Measurements from ENCODE around the gene GPC6. TPM values are rescaled to one million over a fixed set of nuclear protein-coding genes. Genes with fewer than 3 reads are reported as not detected.

Gene GPC6
- total and polyA plus RNA-seq, 2 experiments from 2014 or later, result 14.4 to 20.8 TPM

- Histone ChIP-seq H4K20me1 (ENCODE audit: insufficient read depth) (no peaks in the 10 kb centered on the region), H3K4me2 (ENCODE audit: unreplicated experiment) (no peak overlapping the region), H3K36me3 (ENCODE audit: low read depth) (no peaks in the 10 kb centered on the region), H3K9ac (no peak overlapping the region), H3K27me3 (replicated peaks; ENCODE audit: insufficient read depth) (no peaks in the 10 kb centered on the region), H3F3A (ENCODE audit: insufficient read depth) (no peaks in the 10 kb centered on the region), H3K27ac (no peak overlapping the region), H3K9me2 (ENCODE audit: insufficient read depth) (no peaks in the 10 kb centered on the region), H3K4me3 (no peak overlapping the region), H3K4me1 (ENCODE audit: insufficient read depth) (no peaks in the 10 kb centered on the region; the same call in 1 of the 2 replicates), H3K9me3 (ENCODE audit: low read depth) (no peaks in the 10 kb centered on the region), H3K79me2 (ENCODE audit: insufficient read depth) (no peaks in the 10 kb centered on the region), H2AFZ (no peak overlapping the region)
- in situ Hi-C loops (cut with MboI), result no loop called here
- TF ChIP-seq EZH2phosphoT487 (IDR thresholded peaks at IDR 0.05; ENCODE audit: insufficient read depth, low read depth) (no peak), EZH2 (IDR thresholded peaks at IDR 0.05; ENCODE audit: insufficient read depth, poor library complexity, severe bottlenecking) (no peak)
- WGBS, 2 experiments (ENCODE audit: low coverage in 1 of 2, low lambda C conversion rate in 2 of 2, missing lambda C conversion rate in 2 of 2), result 60 to 71% methylated on average over 2 of the region's 2 CpGs
- DNase-seq, result no peak
Measured at GRCh38 chr13:93975242-93975641, 748.6 kb downstream of the GPC6 start.

DNA sequence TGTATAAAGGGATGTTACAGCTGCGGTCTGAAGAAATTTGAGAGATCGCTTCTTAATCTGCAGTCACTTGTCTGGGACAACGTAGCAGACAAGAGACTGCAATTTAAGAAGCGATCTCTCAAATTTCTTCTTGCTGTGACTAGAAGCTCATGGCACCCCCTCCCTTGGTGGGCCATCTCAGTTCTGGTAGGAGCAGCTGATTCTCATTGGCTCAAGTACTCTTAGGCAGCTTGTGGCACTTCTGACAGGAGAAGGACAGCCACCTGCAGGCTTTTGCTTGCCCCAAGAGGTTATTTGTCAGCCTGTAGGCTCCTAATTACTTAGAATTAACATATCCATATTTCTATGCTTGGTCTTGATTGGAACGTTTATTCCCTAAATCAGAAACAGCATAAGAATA, 749.9 kb downstream of the GPC6 start:
- Histone ChIP-seq H3K4me2 (ENCODE audit: unreplicated experiment) (no peak overlapping the region), H3K9ac (no peak overlapping the region), H4K20me1 (ENCODE audit: insufficient read depth) (no peaks in the 10 kb centered on the region), H3K9me2 (ENCODE audit: insufficient read depth) (no peaks in the 10 kb centered on the region), H3K9me3 (ENCODE audit: low read depth) (no peaks in the 10 kb centered on the region), H3K79me2 (ENCODE audit: insufficient read depth) (no peaks in the 10 kb centered on the region), H2AFZ (no peak overlapping the region), H3K4me3 (no peak overlapping the region), H3K4me1 (ENCODE audit: insufficient read depth) (no peaks in the 10 kb centered on the region; the same call in 1 of the 2 replicates), H3F3A (ENCODE audit: insufficient read depth) (no peaks in the 10 kb centered on the region), H3K27me3 (replicated peaks; ENCODE audit: insufficient read depth) (no peaks in the 10 kb centered on the region), H3K36me3 (ENCODE audit: low read depth) (no peaks in the 10 kb centered on the region), H3K27ac (no peak overlapping the region)
- TF ChIP-seq EZH2phosphoT487 (IDR thresholded peaks at IDR 0.05; ENCODE audit: insufficient read depth, low read depth) (no peak), EZH2 (IDR thresholded peaks at IDR 0.05; ENCODE audit: insufficient read depth, poor library complexity, severe bottlenecking) (no peak)
- DNase-seq, result no peak
- WGBS, 2 experiments (ENCODE audit: low coverage in 1 of 2, low lambda C conversion rate in 2 of 2, missing lambda C conversion rate in 2 of 2), result 78 to 81% methylated on average over 5 of the region's 5 CpGs
- in situ Hi-C loops (cut with MboI), result no loop called here

DNA sequence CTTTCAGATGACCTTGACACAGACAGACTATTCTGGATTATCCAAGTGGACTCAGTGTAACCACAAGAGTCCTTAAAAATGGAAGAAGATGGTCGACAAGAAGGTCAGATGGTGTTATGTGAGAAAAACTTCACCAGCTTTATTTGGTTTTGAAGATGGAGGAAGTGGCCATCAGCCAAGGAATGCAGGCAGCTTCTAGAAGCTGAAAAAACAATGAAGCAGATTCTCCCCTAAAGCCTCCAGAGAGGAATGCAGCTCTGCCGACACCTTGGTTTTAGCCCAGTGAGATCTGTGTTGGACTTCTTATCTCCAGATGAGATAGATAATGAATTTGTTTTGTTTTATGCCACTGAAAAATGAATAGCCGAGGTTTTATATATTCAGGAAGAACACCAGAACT, 751.4 kb downstream of the GPC6 start:
- no peak overlapping the region for H3K27ac ChIP-seq
- 82 to 83% methylated on average over 3 of the region's 3 CpGs for WGBS, 2 experiments (ENCODE audit: low coverage in 1 of 2, low lambda C conversion rate in 2 of 2, missing lambda C conversion rate in 2 of 2)
- H2AFZ ChIP-seq, result no peak overlapping the region
- H3K9me3 ChIP-seq (ENCODE audit: low read depth), result no peaks in the 10 kb centered on the region
- no peak overlapping the region for H3K4me2 ChIP-seq (ENCODE audit: unreplicated experiment)
- H3K79me2 ChIP-seq (ENCODE audit: insufficient read depth), result no peaks in the 10 kb centered on the region
- H3K4me1 ChIP-seq (ENCODE audit: insufficient read depth), result no peaks in the 10 kb centered on the region; the same call in 1 of the 2 replicates
- H3K9me2 ChIP-seq (ENCODE audit: insufficient read depth), result no peaks in the 10 kb centered on the region
- H4K20me1 ChIP-seq (ENCODE audit: insufficient read depth), result no peaks in the 10 kb centered on the region
- H3K27me3 ChIP-seq (replicated peaks; ENCODE audit: insufficient read depth), result no peaks in the 10 kb centered on the region
- no peak overlapping the region for H3K4me3 ChIP-seq
- no peak for DNase-seq
- H3K9ac ChIP-seq, result no peak overlapping the region
- in situ Hi-C loops (cut with MboI), result no loop called here
- no peaks in the 10 kb centered on the region for H3F3A ChIP-seq (ENCODE audit: insufficient read depth)
- H3K36me3 ChIP-seq (ENCODE audit: low read depth), result no peaks in the 10 kb centered on the region
- no peak for TF ChIP-seq EZH2phosphoT487 (IDR thresholded peaks at IDR 0.05; ENCODE audit: insufficient read depth, low read depth)
- TF ChIP-seq EZH2 (IDR thresholded peaks at IDR 0.05; ENCODE audit: insufficient read depth, poor library complexity, severe bottlenecking), result no peak

- no peaks in the 10 kb centered on the region for H3K9me2 ChIP-seq (ENCODE audit: insufficient read depth)
- no peak overlapping the region for H3K4me3 ChIP-seq
- in situ Hi-C loops (cut with MboI), result no loop called here
- WGBS, 2 experiments (ENCODE audit: low coverage in 1 of 2, low lambda C conversion rate in 2 of 2, missing lambda C conversion rate in 2 of 2), result 63 to 74% methylated on average over 1 of the region's 1 CpG
- no peak overlapping the region for H3K9ac ChIP-seq
- no peak overlapping the region for H2AFZ ChIP-seq
- H3K36me3 ChIP-seq (ENCODE audit: low read depth), result no peaks in the 10 kb centered on the region
- DNase-seq, result no peak
- TF ChIP-seq EZH2 (IDR thresholded peaks at IDR 0.05; ENCODE audit: insufficient read depth, poor library complexity, severe bottlenecking) (no peak), EZH2phosphoT487 (IDR thresholded peaks at IDR 0.05; ENCODE audit: insufficient read depth, low read depth) (no peak)
- H3K27ac ChIP-seq, result no peak overlapping the region
- no peaks in the 10 kb centered on the region for H3K27me3 ChIP-seq (replicated peaks; ENCODE audit: insufficient read depth)
- no peaks in the 10 kb centered on the region for H3K79me2 ChIP-seq (ENCODE audit: insufficient read depth)
- no peaks in the 10 kb centered on the region for H3K4me1 ChIP-seq (ENCODE audit: insufficient read depth)
- no peaks in the 10 kb centered on the region for H4K20me1 ChIP-seq (ENCODE audit: insufficient read depth)
- H3F3A ChIP-seq (ENCODE audit: insufficient read depth), result no peaks in the 10 kb centered on the region
- H3K4me2 ChIP-seq (ENCODE audit: unreplicated experiment), result no peak overlapping the region
- no peaks in the 10 kb centered on the region for H3K9me3 ChIP-seq (ENCODE audit: low read depth)
Measured at GRCh38 chr13:93981426-93981977, 754.9 kb downstream of the GPC6 start.

Measured in GM23248 (cell line).